GM23338 (cell line): ENCODE measurements around the gene MET. TPM values are rescaled to one million over a fixed set of nuclear protein-coding genes. Genes with fewer than 3 reads are reported as not detected.

Experiments used
- ATAC-seq: fragments of 200-7000 bp; cut with Tn5 transposase; 3 replicates; pipeline ENCODE4 v1.9.1; 2020
- DNase-seq: peaks from one replicate; pipeline ENCODE4 v3.0.0-alpha.2; 2015; ENCODE audit warnings: low spot score
- H2AFZ ChIP-seq: fragments of 200-600 bp; sonication (generic); 2 replicates; pipeline ENCODE4 v1.8.0; 2016; ENCODE audit warnings: antibody characterized with exemption, mild to moderate bottlenecking, moderate library complexity
- H3F3A ChIP-seq: fragments of 200-600 bp; sonication (generic); replicated peaks from 2 replicates; pipeline ENCODE4 v1.8.0; 2017; ENCODE audit warnings: antibody characterized with exemption, mixed run types, low read depth
- H3K27ac ChIP-seq: fragments of 200-600 bp; sonication (generic); 2 replicates; pipeline ENCODE4 v1.6.1; 2016; ENCODE audit warnings: low read depth
- H3K27me3 ChIP-seq: fragments of 200-600 bp; sonication (generic); 2 replicates; pipeline ENCODE4 v1.8.0; 2016; ENCODE audit warnings: mild to moderate bottlenecking, mixed run types, moderate library complexity; ENCODE audit not compliant: insufficient read depth
- H3K36me3 ChIP-seq: fragments of 200-600 bp; sonication (generic); 2 replicates; pipeline ENCODE4 v1.8.0; 2016; ENCODE audit warnings: mild to moderate bottlenecking; ENCODE audit not compliant: insufficient read depth
- H3K4me1 ChIP-seq: fragments of 200-600 bp; sonication (generic); 2 replicates; pipeline ENCODE4 v1.8.0; 2016; ENCODE audit warnings: mild to moderate bottlenecking, moderate library complexity; ENCODE audit not compliant: insufficient read depth
- H3K4me2 ChIP-seq: fragments of 200-600 bp; sonication (generic); 2 replicates; pipeline ENCODE4 v1.7.1; 2017; ENCODE audit warnings: mixed run types
- H3K4me3 ChIP-seq: fragments of 200-600 bp; sonication (generic); 2 replicates; pipeline ENCODE4 v1.6.1; 2016; ENCODE audit warnings: mixed run types
- H3K79me2 ChIP-seq: fragments of 200-600 bp; sonication (generic); replicated peaks from 2 replicates; pipeline ENCODE4 v1.8.0; 2017; ENCODE audit warnings: mild to moderate bottlenecking; ENCODE audit not compliant: insufficient read depth
- H3K9me2 ChIP-seq: fragments of 200-600 bp; sonication (generic); 2 replicates; pipeline ENCODE4 v1.8.0; 2017; ENCODE audit not compliant: insufficient read depth
- H4K20me1 ChIP-seq: fragments of 200-600 bp; sonication (generic); replicated peaks from 2 replicates; pipeline ENCODE4 v1.8.0; 2017; ENCODE audit warnings: mild to moderate bottlenecking; ENCODE audit not compliant: insufficient read depth
- H3K27ac Mint-ChIP-seq: 2 replicates; pipeline ENCODE4 v1.8.0; 2020; ENCODE audit warnings: inconsistent platforms, mild to moderate bottlenecking, moderate library complexity, mixed read lengths
- H3K27me3 Mint-ChIP-seq: 3 replicates; pipeline ENCODE4 v1.8.0; 2022; ENCODE audit warnings: low read depth, mild to moderate bottlenecking, moderate library complexity, mixed read lengths, inconsistent platforms; ENCODE audit not compliant: insufficient read depth, poor library complexity
- H3K36me3 Mint-ChIP-seq: 3 replicates; pipeline ENCODE4 v1.8.0; 2021; ENCODE audit warnings: low read depth, mild to moderate bottlenecking, inconsistent platforms, moderate library complexity, mixed read lengths
- H3K4me1 Mint-ChIP-seq: 3 replicates; pipeline ENCODE4 v1.8.0; 2020; ENCODE audit warnings: mild to moderate bottlenecking, inconsistent platforms, mixed read lengths
- H3K4me3 Mint-ChIP-seq: 3 replicates; pipeline ENCODE4 v1.8.0; 2021; ENCODE audit warnings: moderate library complexity, mild to moderate bottlenecking, inconsistent platforms, mixed read lengths
- H3K9me3 Mint-ChIP-seq: 3 replicates; pipeline ENCODE4 v1.8.0; 2020; ENCODE audit warnings: moderate library complexity, mild to moderate bottlenecking, inconsistent platforms, mixed read lengths
- CREB1 ChIP-seq: fragments of 250-450 bp; sonication (Bioruptor Pico); IDR thresholded peaks from 2 replicates; pipeline ENCODE4 v1.5.0; 2020; ENCODE audit warnings: low read depth, mild to moderate bottlenecking, moderate library complexity
- CTCF ChIP-seq, 2 experiments: fragments of 200-600 bp in 1 of 2; sonication (generic) in 1 of 2; conservative IDR thresholded peaks; 2 replicates each; pipeline versions ENCODE4 v1.5.1 to v1.6.1; 2016 to 2017; ENCODE audit warnings: antibody characterized with exemption in 2 of 2, low read depth in 2 of 2, mild to moderate bottlenecking in 2 of 2, moderate library complexity in 1 of 2
- EZH2phosphoT487 ChIP-seq: fragments of 200-600 bp; sonication (generic); IDR thresholded peaks from one replicate; pipeline ENCODE4 v1.8.1; 2018; ENCODE audit warnings: antibody characterized with exemption; ENCODE audit not compliant: unreplicated experiment
- JUNB ChIP-seq: IDR thresholded peaks from one replicate; pipeline ENCODE4 v1.6.1; 2016; ENCODE audit warnings: antibody characterized with exemption; ENCODE audit not compliant: unreplicated experiment
- POLR2AphosphoS5 ChIP-seq: IDR thresholded peaks from 2 replicates; pipeline ENCODE4 v1.6.1; 2016; ENCODE audit warnings: antibody characterized with exemption, low read depth
- ZNF331 ChIP-seq: fragments of 250-450 bp; sonication (Bioruptor Pico); IDR thresholded peaks from 2 replicates; pipeline ENCODE4 v1.5.0; 2020; ENCODE audit warnings: low read depth, mild to moderate bottlenecking, moderate library complexity
- polyA plus RNA-seq: library from polyadenylated mRNA; unstranded; fragments of >200 nt; fragmentation: Nextera tagmentation; extraction: Ambion mirVana; gene quantifications from 2 replicates; pipeline ENCODE4 v1.2.1, GENCODE V29; 2016
- total RNA-seq: library from RNA; depleted of rRNA; stranded (reverse); fragments of >200 nt; shearing (Covaris generic); gene quantifications from 2 replicates; pipeline ENCODE4 v1.2.3, GENCODE V29; 2014
- TF ChIP-seq, protein P1 (sequence below): fragments of 250-450 bp; sonication (Bioruptor Pico); IDR thresholded peaks from 2 replicates; pipeline ENCODE4 v1.5.0; 2020; ENCODE audit warnings: mild to moderate bottlenecking, moderate library complexity

Gene MET
- total and polyA plus RNA-seq, 2 experiments from 2014 or later = 4.8 to 23.1 TPM

DNA sequence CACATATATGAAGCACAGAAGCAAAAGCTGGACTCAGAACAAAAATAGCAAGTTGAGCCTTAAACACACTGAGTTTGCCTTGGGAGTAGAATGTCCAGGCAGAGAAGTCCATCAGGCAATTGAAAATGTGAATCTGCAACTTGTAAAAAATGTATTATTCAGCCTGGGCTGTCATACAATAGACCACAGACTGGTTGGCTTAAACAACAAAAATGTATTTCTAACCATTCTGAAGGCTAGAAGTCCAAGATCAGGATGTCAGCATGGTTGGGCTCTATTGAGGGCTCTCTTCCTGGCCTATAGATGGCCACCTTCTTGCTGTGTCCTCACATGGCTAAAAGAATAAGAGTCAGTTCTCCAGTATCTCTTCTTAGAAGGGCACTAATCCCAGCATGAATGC is 113.8 kb downstream of the MET start:
- H3K9me2 ChIP-seq = no peaks in the 10 kb centered on the region
- H3K4me2 ChIP-seq = no peak overlapping the region
- no peak for TF ChIP-seq CTCF (conservative IDR thresholded peaks at IDR 0.05; ENCODE audit: low read depth in 2 of 2)
- no peak for TF ChIP-seq POLR2AphosphoS5
- no peak for TF ChIP-seq EZH2phosphoT487
- no peak for TF ChIP-seq JUNB
- no peak for TF ChIP-seq CREB1 (CRISPR knock-in tag)
- TF ChIP-seq, protein P1, sequence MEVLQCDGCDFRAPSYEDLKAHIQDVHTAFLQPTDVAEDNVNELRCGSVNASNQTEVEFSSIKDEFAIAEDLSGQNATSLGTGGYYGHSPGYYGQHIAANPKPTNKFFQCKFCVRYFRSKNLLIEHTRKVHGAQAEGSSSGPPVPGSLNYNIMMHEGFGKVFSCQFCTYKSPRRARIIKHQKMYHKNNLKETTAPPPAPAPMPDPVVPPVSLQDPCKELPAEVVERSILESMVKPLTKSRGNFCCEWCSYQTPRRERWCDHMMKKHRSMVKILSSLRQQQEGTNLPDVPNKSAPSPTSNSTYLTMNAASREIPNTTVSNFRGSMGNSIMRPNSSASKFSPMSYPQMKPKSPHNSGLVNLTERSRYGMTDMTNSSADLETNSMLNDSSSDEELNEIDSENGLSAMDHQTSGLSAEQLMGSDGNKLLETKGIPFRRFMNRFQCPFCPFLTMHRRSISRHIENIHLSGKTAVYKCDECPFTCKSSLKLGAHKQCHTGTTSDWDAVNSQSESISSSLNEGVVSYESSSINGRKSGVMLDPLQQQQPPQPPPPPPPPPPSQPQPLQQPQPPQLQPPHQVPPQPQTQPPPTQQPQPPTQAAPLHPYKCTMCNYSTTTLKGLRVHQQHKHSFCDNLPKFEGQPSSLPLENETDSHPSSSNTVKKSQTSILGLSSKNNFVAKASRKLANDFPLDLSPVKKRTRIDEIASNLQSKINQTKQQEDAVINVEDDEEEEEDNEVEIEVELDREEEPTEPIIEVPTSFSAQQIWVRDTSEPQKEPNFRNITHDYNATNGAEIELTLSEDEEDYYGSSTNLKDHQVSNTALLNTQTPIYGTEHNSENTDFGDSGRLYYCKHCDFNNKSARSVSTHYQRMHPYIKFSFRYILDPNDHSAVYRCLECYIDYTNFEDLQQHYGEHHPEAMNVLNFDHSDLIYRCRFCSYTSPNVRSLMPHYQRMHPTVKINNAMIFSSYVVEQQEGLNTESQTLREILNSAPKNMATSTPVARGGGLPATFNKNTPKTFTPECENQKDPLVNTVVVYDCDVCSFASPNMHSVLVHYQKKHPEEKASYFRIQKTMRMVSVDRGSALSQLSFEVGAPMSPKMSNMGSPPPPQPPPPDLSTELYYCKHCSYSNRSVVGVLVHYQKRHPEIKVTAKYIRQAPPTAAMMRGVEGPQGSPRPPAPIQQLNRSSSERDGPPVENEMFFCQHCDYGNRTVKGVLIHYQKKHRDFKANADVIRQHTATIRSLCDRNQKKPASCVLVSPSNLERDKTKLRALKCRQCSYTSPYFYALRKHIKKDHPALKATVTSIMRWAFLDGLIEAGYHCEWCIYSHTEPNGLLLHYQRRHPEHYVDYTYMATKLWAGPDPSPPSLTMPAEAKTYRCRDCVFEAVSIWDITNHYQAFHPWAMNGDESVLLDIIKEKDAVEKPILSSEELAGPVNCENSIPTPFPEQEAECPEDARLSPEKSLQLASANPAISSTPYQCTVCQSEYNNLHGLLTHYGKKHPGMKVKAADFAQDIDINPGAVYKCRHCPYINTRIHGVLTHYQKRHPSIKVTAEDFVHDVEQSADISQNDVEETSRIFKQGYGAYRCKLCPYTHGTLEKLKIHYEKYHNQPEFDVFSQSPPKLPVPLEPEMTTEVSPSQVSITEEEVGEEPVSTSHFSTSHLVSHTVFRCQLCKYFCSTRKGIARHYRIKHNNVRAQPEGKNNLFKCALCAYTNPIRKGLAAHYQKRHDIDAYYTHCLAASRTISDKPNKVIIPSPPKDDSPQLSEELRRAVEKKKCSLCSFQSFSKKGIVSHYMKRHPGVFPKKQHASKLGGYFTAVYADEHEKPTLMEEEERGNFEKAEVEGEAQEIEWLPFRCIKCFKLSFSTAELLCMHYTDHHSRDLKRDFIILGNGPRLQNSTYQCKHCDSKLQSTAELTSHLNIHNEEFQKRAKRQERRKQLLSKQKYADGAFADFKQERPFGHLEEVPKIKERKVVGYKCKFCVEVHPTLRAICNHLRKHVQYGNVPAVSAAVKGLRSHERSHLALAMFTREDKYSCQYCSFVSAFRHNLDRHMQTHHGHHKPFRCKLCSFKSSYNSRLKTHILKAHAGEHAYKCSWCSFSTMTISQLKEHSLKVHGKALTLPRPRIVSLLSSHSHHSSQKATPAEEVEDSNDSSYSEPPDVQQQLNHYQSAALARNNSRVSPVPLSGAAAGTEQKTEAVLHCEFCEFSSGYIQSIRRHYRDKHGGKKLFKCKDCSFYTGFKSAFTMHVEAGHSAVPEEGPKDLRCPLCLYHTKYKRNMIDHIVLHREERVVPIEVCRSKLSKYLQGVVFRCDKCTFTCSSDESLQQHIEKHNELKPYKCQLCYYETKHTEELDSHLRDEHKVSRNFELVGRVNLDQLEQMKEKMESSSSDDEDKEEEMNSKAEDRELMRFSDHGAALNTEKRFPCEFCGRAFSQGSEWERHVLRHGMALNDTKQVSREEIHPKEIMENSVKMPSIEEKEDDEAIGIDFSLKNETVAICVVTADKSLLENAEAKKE (CRISPR knock-in tag) = no peak
- TF ChIP-seq ZNF331 (CRISPR knock-in tag) = no peak
- H3K4me3 Mint-ChIP-seq = no peak overlapping the region
- H3K79me2 ChIP-seq = no peaks in the 10 kb centered on the region
- H3K4me3 ChIP-seq = no peak overlapping the region
- no peaks in the 10 kb centered on the region for H3F3A ChIP-seq
- H3K27ac ChIP-seq = no peak overlapping the region
- H3K9me3 Mint-ChIP-seq = no peaks in the 10 kb centered on the region
- ATAC-seq (no peak), DNase-seq (no peak)
- H3K27me3 ChIP-seq = no peaks in the 10 kb centered on the region
- H3K27me3 Mint-ChIP-seq = no peaks in the 10 kb centered on the region
- H3K4me1 Mint-ChIP-seq = peaks cover 18% of the 10 kb centered on the region
- no peaks in the 10 kb centered on the region for H4K20me1 ChIP-seq
- H3K4me1 ChIP-seq = peaks cover 30% of the 10 kb centered on the region
- H2AFZ ChIP-seq = no peak overlapping the region
- no peak overlapping the region for H3K27ac Mint-ChIP-seq
- H3K36me3 Mint-ChIP-seq = no peaks in the 10 kb centered on the region
- H3K36me3 ChIP-seq = no peaks in the 10 kb centered on the region
